ENCODE measurements around the gene SPON1.

GRCh38 chr11:14230407-14230806, 267.9 kb downstream of the SPON1 start:
- TF ChIP-seq TAF1 (conservative IDR thresholded peaks at IDR 0.05) (no peak), HNF4G (IDR thresholded peaks at IDR 0.05) (no peak), RXRA (IDR thresholded peaks at IDR 0.05) (no peak), RAD21 (IDR thresholded peaks at IDR 0.05) (no peak), FOXA1 (IDR thresholded peaks at IDR 0.05) (no peak), EGR1 (IDR thresholded peaks at IDR 0.05; ENCODE audit: low read depth in 2 of 2) (no peak)
- TF ChIP-seq, protein P1, sequence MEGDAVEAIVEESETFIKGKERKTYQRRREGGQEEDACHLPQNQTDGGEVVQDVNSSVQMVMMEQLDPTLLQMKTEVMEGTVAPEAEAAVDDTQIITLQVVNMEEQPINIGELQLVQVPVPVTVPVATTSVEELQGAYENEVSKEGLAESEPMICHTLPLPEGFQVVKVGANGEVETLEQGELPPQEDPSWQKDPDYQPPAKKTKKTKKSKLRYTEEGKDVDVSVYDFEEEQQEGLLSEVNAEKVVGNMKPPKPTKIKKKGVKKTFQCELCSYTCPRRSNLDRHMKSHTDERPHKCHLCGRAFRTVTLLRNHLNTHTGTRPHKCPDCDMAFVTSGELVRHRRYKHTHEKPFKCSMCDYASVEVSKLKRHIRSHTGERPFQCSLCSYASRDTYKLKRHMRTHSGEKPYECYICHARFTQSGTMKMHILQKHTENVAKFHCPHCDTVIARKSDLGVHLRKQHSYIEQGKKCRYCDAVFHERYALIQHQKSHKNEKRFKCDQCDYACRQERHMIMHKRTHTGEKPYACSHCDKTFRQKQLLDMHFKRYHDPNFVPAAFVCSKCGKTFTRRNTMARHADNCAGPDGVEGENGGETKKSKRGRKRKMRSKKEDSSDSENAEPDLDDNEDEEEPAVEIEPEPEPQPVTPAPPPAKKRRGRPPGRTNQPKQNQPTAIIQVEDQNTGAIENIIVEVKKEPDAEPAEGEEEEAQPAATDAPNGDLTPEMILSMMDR (IDR thresholded peaks at IDR 0.05; ENCODE audit: low read depth, low read length, missing input control), result no peak
- TF ChIP-seq, protein P2, sequence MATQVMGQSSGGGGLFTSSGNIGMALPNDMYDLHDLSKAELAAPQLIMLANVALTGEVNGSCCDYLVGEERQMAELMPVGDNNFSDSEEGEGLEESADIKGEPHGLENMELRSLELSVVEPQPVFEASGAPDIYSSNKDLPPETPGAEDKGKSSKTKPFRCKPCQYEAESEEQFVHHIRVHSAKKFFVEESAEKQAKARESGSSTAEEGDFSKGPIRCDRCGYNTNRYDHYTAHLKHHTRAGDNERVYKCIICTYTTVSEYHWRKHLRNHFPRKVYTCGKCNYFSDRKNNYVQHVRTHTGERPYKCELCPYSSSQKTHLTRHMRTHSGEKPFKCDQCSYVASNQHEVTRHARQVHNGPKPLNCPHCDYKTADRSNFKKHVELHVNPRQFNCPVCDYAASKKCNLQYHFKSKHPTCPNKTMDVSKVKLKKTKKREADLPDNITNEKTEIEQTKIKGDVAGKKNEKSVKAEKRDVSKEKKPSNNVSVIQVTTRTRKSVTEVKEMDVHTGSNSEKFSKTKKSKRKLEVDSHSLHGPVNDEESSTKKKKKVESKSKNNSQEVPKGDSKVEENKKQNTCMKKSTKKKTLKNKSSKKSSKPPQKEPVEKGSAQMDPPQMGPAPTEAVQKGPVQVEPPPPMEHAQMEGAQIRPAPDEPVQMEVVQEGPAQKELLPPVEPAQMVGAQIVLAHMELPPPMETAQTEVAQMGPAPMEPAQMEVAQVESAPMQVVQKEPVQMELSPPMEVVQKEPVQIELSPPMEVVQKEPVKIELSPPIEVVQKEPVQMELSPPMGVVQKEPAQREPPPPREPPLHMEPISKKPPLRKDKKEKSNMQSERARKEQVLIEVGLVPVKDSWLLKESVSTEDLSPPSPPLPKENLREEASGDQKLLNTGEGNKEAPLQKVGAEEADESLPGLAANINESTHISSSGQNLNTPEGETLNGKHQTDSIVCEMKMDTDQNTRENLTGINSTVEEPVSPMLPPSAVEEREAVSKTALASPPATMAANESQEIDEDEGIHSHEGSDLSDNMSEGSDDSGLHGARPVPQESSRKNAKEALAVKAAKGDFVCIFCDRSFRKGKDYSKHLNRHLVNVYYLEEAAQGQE (IDR thresholded peaks at IDR 0.05), result no peak
